Activated effector memory CD4-positive, alpha-beta T cell treated with anti-CD3 and anti-CD28 coated beads, Interleukin-2, amount 50 U/mL, for 16 hours (primary cell): ENCODE results near the gene KRTAP4-6.
"Not testable (repeated sequence)": the region's sequence is repeated elsewhere in the genome, so short reads cannot be mapped to it uniquely, and the experiment has no call there.

Experiments
- DNase-seq: peaks from one replicate; pipeline ENCODE4 v3.0.0-alpha.2; 2020

Gene KRTAP4-6

DNA sequence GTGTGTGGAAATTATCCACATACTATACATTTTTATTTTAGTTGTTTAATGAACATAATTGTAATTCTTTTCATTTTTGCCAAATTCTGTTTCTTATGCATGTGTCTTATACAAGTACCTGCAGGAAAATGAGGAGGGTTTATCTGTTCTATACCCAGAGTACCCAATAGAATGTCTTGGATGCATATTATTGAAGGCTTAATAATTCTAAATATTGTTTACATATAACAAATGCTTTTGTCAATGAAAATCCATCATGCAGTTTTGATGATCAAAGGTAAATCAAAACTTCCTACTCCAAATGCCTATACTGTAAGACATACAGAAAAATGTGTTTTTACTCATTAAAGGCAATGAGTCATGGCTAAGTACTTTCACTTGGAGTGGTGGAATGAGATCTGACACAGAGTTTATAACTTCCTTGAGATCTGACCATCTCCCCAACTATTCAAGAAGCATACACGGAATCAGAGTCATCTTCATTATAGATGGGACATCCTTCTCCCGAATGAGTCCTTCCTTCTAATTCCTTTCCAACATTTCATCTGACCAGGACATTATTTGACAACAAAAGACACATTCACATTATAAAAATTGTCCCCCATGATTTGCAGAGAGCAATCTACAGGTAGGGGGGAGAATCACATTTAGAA is 35.8 kb downstream of the KRTAP4-6 start:
- not testable (repeated sequence) for DNase-seq

DNA sequence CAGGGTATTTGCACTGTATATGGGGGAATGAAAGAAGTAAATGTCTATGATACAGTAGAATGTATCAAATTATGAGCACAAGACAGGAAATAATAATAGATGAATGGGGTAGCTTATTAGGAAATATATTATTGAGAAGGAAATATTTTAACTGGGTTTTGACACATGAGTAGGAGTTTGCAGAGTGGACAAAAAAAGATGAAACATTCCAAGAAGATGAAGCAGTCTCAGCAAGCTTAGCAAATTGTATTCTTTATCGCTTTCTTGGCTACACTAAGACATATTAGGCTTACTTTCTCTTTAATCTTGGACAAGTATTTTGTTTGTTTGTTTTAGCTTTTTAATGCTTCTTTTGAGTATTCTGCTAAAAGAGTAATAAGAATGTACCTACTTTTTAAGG is 36.4 kb downstream of the KRTAP4-6 start:
- no peak for DNase-seq

DNA sequence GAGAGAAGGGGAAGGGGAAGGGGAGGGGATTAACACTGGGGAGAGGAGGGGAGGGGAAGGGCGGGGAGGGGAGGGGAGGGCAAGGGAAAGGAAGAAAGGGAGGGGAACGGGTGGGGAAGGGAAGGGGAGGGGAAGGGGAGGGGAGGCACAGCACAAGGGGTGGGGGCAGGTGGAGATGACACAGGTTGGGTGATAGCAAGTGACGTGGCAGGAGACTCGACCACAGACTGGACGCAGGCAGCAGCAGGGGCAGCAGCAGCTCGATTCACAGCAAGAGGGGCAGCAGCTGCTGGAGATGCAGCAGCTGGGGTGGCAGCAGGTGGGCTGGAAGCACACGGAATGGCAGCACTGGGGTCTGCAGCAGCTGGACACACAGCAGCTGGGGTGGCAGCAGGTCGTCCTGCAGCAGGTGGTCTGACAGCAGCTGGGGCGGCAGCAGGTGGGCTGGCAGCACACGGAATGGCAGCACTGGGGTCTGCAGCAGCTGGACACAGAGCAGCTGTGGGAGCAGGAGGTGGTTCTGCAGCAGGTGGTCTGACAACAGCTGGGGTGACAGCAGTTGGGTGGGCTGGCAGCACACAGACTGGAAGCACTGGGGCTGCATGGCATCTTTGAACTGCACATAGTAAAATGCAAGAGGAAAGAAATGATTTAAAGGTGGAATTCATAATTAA is 38.6 kb downstream of the KRTAP4-6 start, which contains the start of gene KRTAP4-16:
Gene KRTAP4-16, minus strand, starts transcription at position 624 of the 674 bp plus-strand sequence. Its CDS starts 0 bp downstream, at position 624.
- DNase-seq, result no peak

DNA sequence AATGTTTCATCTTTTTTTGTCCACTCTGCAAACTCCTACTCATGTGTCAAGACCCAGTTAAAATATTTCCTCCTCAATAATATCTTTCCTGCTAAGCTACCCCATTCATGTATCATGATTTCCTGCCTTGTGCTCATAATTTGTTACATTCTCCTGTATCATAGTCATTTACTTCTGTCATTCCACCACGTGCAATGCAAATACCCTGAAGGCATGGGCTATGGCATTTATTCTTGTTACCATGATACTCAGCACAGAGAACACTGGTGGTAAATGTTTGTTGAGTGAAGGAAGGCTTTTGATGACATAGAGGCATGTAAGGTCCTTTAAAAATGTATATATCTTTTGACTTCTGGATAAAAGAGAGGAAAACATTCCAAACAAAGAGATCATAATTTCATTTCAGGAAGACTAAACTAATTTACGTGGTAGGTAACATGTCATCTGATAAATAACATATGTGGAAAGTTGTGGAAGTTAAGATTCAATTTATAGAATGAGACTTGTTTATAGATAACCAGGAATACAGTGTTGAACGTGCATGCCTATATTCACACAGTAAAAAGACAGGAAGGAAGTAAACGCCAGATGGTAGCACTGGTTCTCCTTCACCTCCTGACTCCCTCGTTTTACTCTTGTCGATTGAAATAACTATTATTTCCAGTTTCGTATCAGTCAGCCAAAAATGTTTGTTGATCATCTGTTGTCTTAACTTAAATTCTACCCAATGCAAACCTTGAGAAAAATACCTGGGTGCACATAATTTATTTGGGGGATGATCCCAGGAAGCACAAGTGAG is 40.5 kb downstream of the KRTAP4-6 start:
- not testable (repeated sequence) for DNase-seq

DNA sequence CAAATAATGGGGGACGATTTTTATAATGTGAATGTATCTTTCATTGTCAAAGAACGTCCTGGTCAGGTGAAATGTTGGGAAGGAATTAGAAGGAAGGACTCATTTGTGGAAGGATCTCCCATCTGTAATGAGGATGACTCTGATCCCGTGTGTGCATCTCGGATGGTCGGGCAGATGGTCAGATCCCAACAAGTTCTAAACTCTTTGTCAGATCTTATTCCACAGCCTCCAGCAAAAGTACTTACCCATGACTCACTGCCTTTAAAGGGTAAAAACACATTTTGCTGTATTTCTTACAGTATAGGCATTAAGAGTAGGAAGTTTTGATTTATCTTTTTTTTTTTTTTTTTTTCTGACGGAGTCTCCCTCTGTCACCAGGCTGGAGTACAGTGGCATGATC is 41.9 kb downstream of the KRTAP4-6 start:
- DNase-seq, result no peak

DNA sequence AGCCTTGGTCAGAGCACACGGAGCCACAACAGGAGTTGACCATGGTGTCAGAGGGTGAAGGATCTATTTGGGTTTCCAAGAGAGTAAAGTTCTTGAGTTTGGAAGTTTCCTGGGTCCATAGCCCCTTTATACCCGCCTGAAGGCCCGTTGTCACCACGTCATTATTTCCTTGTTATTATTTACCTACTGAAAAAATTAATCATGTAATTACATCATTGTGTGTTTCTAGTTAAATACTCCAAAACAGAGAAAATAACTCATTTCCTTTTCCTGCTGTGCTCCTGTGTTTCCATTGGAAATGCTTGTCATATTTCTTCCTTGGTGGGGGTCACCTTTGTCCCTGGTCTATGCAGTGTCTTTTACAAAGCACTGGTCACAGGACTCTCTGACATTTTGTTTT is 42.3 kb downstream of the KRTAP4-6 start, which contains the start of gene KRTAP4-8:
Gene KRTAP4-8, minus strand, starts transcription at position 101 of the 400 bp plus-strand sequence. Its CDS starts 58 bp downstream, at position 43.
- DNase-seq, result no peak

DNA sequence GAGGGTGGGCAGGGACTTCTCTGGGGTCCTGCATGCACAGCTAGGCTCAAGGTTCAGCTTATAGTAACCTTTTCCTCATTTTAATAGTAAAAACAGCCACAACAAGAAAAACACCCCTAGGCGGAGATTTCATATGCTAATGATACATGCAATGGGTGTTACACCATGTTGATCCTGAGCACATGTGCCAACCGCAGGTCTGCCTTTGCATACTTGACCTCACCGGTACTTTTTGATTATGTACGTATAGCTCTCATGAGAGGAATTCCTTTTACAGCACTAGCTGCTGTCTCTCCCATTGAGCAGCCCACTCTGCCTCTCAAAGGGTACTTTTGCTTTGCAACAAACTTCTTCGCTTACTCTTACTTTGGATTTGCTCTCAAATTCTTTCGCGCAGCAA is 44.3 kb downstream of the KRTAP4-6 start:
- no peak for DNase-seq
